ENCODE measurements around the gene GABARAP. TPM values are rescaled to one million over a fixed set of nuclear protein-coding genes. Genes with fewer than 3 reads are reported as not detected.

Gene GABARAP
- total and polyA plus RNA-seq, 2 of the 8 experiments (the other 6 are each of a cell fraction or from before 2014, with no cell fraction given) = 252 to 581 TPM

DNA sequence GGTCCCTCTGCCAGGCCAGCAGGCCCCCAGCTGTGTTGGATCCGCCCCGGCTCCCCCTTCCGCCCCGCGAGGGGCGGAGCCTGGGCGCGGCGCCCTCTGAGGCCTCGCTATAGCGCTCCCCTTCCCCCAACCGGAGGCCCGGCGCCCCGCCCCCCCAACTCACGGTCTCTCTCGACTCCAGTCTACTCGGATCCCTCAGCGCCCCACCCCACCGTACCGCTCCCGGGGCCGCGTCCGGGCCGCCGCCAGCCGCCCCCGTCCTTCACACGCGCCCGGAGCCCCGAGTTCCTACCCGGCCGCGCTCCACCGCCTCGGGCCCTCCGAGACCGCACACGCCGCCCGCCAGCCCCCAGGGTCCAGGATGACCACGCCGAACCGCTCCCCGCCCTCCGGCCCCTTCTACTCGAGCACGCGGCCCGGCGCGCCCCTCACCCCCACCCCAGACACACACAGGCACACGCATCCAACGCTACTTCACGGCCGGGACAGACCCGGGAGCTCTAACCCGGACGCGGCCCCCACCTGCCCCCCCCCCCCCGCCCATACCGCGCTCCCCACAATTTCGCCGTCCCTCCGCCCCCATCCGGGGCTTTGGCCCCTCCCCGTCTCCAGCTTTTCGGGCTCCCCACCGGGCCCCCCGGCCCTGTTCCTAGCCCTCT is 4.4 kb downstream of the GABARAP start (continued):
- TF ChIP-seq ASH2L (IDR thresholded peaks at IDR 0.05; ENCODE audit: low read length) = peak; percentile 53
- no peak for TF ChIP-seq SAP30 (IDR thresholded peaks at IDR 0.05; ENCODE audit: insufficient read depth, insufficient replicate concordance, low read length)
- TF ChIP-seq BCL11A (IDR thresholded peaks at IDR 0.05; ENCODE audit: low read depth in 2 of 2, low read length in 2 of 2) = no peak
- TF ChIP-seq POLR2AphosphoS5 (IDR thresholded peaks at IDR 0.05; ENCODE audit: low read depth, low read length) = no peak
- no peak for TF ChIP-seq ZNF274 (IDR thresholded peaks at IDR 0.05; ENCODE audit: borderline replicate concordance, extremely low read depth, low read length)
- no peak for TF ChIP-seq BRCA1 (IDR thresholded peaks at IDR 0.05; ENCODE audit: low read depth, low read length)
- no peak for TF ChIP-seq FOSL1 (IDR thresholded peaks at IDR 0.05; ENCODE audit: insufficient read depth, low read depth, low read length)
- TF ChIP-seq RBBP5 (IDR thresholded peaks at IDR 0.05; ENCODE audit: borderline replicate concordance, low read depth, low read length) = no peak
- no peak for TF ChIP-seq CHD7 (IDR thresholded peaks at IDR 0.05; ENCODE audit: insufficient replicate concordance, low read length)
- TF ChIP-seq BACH1 (IDR thresholded peaks at IDR 0.05; ENCODE audit: low read length) = no peak
- TF ChIP-seq SIN3A (conservative IDR thresholded peaks at IDR 0.05 in 1 of 2, IDR thresholded peaks at IDR 0.05 in 1 of 2; ENCODE audit: low read depth in 1 of 2, low read length in 2 of 2) = peak in 1 of 2 experiments; percentile 14; a peak in 1 of 4 replicates
